Measurements from ENCODE around the gene SLC46A1. TPM values are rescaled to one million over a fixed set of nuclear protein-coding genes. Genes with fewer than 3 reads are reported as not detected.
A peak's percentile ranks its signal among the peaks of the same experiment; 100 is the strongest.

The SLC46A1 gene
- total and polyA plus RNA-seq, 9 of the 15 experiments (the other 6 are each of a cell fraction or from before 2014, with no cell fraction given) = 0.24 to 5.5 (median 3.1) TPM

GRCh38 chr17:28390563-28390962, 15.4 kb downstream of the SLC46A1 start:
- DNase-seq (ENCODE audit: extremely low read depth in 1 of 4, low spot score in 3 of 4) (no peak), FAIRE-seq (no peak), ATAC-seq (no peak)
- Histone ChIP-seq H3K9ac (ENCODE audit: insufficient read depth in 1 of 2, low read depth in 2 of 2, low read length in 2 of 2) (no peak overlapping the region), H3K9me1 (ENCODE audit: control insufficient read depth, insufficient read depth, low read length) (no peaks in the 10 kb centered on the region), H3K4me1 (replicated peaks in 1 of 2; ENCODE audit: control insufficient read depth in 2 of 2, insufficient read depth in 2 of 2, low read length in 2 of 2) (peaks cover 9 to 10% of the 10 kb centered on the region in 2 experiments; a peak in 3 of 5 replicates), H3K27ac (ENCODE audit: extremely low read depth, low read depth, low read length) (no peak overlapping the region), H3K4me2 (ENCODE audit: insufficient read depth, low read length) (no peak overlapping the region), H2AFZ (ENCODE audit: low read depth, low read length) (no peak overlapping the region), H3K27me3 (ENCODE audit: control insufficient read depth in 2 of 2, insufficient read depth in 2 of 2, low read length in 2 of 2) (peaks cover 0 to 12% of the 10 kb centered on the region in 2 experiments; a peak in 2 of 5 replicates), H3K9me3 (replicated peaks; ENCODE audit: control insufficient read depth, insufficient read depth, low read depth, low read length) (no peaks in the 10 kb centered on the region), H3K4me3 (no peak overlapping the region), H3K79me2 (ENCODE audit: control insufficient read depth, insufficient read depth, low read length) (no peaks in the 10 kb centered on the region), H3K36me3 (ENCODE audit: control insufficient read depth, insufficient read depth, low read length) (no peaks in the 10 kb centered on the region), H4K20me1 (replicated peaks; ENCODE audit: control insufficient read depth, insufficient read depth, low read length) (no peaks in the 10 kb centered on the region)
- in situ Hi-C loops (cut with MboI) = no loop called here
- no TSS peak for BruUV-seq (replicated peaks)
- 7% methylated on average over 2 of the region's 2 CpGs for WGBS (ENCODE audit: insufficient coverage, low coverage, missing lambda C conversion rate)
- ChIA-PET CTCF (ENCODE audit: low intra/inter-chr PET ratio) (no interaction called here), POLR2A (interaction anchor here (1.2 to 2.1 kb wide), 3 partner anchors 13 to 24 kb away, joined by 3 to 8 read pairs (median 6); no protein-coding TSS in a partner anchor)
- intact Hi-C loops (cut with micrococcal nuclease) = no loop called here
- TF ChIP-seq ZNF436 (CRISPR knock-in tag; IDR thresholded peaks at IDR 0.05) = 0 out of 2 replicates have a peak, but pooled peaks have one; percentile 43
- no peak for TF ChIP-seq GABPA (tag; conservative IDR thresholded peaks at IDR 0.05; ENCODE audit: low read depth)
- TF ChIP-seq ZFP36 (IDR thresholded peaks at IDR 0.05; ENCODE audit: low read depth, low read length, partially characterized antibody) = peak; percentile 92
- TF ChIP-seq IRF2 (CRISPR knock-in tag; IDR thresholded peaks at IDR 0.05) = no peak
- TF ChIP-seq ZNF507 (tag; conservative IDR thresholded peaks at IDR 0.05) = no peak
- no peak for TF ChIP-seq ZBTB40 (IDR thresholded peaks at IDR 0.05)
- TF ChIP-seq ZBTB40 (CRISPR knock-in tag; IDR thresholded peaks at IDR 0.05) = no peak
- TF ChIP-seq BCOR (IDR thresholded peaks at IDR 0.05) = peak; percentile 16; the same call in 1 of the 2 replicates
- TF ChIP-seq ZBTB33 (CRISPR knock-in tag; IDR thresholded peaks at IDR 0.05) = no peak

All from K562 (cell line).